ENCODE data around the gene TMEM33.
"Not testable (repeated sequence)": the region's sequence is repeated elsewhere in the genome, so short reads cannot be mapped to it uniquely, and the experiment has no call there.

Gene TMEM33

DNA sequence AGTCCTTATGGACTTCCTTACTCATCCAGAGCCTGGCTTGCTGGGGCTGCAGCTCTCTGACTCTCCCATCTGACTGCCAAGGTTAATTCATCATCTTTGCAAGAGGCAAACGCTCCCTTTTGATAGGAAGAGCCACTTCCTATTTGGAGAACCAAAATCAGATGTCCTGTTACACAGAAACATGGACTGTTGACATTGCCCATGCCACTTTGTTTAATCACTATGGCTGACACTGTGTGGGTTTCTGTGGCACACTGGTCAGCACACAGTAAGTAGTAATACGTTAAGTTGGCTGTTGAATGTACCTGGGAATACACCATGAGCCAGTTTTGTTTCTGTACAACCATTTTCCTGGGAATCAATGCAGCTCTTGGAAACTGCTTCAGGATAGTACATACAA, 45.1 kb upstream of the TMEM33 start:
- DNase-seq (ENCODE audit: low read depth in 1 of 2, low spot score in 1 of 2), result no peak
- TF ChIP-seq, protein P1, sequence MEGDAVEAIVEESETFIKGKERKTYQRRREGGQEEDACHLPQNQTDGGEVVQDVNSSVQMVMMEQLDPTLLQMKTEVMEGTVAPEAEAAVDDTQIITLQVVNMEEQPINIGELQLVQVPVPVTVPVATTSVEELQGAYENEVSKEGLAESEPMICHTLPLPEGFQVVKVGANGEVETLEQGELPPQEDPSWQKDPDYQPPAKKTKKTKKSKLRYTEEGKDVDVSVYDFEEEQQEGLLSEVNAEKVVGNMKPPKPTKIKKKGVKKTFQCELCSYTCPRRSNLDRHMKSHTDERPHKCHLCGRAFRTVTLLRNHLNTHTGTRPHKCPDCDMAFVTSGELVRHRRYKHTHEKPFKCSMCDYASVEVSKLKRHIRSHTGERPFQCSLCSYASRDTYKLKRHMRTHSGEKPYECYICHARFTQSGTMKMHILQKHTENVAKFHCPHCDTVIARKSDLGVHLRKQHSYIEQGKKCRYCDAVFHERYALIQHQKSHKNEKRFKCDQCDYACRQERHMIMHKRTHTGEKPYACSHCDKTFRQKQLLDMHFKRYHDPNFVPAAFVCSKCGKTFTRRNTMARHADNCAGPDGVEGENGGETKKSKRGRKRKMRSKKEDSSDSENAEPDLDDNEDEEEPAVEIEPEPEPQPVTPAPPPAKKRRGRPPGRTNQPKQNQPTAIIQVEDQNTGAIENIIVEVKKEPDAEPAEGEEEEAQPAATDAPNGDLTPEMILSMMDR (IDR thresholded peaks at IDR 0.05; ENCODE audit: insufficient read depth, low read length), result no peak
- TF ChIP-seq SPI1 (IDR thresholded peaks at IDR 0.05; ENCODE audit: borderline replicate concordance, low read depth), result no peak
- TF ChIP-seq, protein P2, sequence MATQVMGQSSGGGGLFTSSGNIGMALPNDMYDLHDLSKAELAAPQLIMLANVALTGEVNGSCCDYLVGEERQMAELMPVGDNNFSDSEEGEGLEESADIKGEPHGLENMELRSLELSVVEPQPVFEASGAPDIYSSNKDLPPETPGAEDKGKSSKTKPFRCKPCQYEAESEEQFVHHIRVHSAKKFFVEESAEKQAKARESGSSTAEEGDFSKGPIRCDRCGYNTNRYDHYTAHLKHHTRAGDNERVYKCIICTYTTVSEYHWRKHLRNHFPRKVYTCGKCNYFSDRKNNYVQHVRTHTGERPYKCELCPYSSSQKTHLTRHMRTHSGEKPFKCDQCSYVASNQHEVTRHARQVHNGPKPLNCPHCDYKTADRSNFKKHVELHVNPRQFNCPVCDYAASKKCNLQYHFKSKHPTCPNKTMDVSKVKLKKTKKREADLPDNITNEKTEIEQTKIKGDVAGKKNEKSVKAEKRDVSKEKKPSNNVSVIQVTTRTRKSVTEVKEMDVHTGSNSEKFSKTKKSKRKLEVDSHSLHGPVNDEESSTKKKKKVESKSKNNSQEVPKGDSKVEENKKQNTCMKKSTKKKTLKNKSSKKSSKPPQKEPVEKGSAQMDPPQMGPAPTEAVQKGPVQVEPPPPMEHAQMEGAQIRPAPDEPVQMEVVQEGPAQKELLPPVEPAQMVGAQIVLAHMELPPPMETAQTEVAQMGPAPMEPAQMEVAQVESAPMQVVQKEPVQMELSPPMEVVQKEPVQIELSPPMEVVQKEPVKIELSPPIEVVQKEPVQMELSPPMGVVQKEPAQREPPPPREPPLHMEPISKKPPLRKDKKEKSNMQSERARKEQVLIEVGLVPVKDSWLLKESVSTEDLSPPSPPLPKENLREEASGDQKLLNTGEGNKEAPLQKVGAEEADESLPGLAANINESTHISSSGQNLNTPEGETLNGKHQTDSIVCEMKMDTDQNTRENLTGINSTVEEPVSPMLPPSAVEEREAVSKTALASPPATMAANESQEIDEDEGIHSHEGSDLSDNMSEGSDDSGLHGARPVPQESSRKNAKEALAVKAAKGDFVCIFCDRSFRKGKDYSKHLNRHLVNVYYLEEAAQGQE (IDR thresholded peaks at IDR 0.05; ENCODE audit: insufficient replicate concordance, low read depth), result no peak
- no peak for TF ChIP-seq GABPA (IDR thresholded peaks at IDR 0.05; ENCODE audit: low read depth)
- TF ChIP-seq POLR2AphosphoS5 (IDR thresholded peaks at IDR 0.05; ENCODE audit: low read depth), result no peak
- Histone ChIP-seq H3K4me3 (replicated peaks; ENCODE audit: insufficient read depth, low read length) (no peak overlapping the region), H3K27ac (replicated peaks) (no peak overlapping the region), H3K27me3 (ENCODE audit: insufficient read depth, poor library complexity, severe bottlenecking) (peaks cover 11% of the 10 kb centered on the region)

DNA sequence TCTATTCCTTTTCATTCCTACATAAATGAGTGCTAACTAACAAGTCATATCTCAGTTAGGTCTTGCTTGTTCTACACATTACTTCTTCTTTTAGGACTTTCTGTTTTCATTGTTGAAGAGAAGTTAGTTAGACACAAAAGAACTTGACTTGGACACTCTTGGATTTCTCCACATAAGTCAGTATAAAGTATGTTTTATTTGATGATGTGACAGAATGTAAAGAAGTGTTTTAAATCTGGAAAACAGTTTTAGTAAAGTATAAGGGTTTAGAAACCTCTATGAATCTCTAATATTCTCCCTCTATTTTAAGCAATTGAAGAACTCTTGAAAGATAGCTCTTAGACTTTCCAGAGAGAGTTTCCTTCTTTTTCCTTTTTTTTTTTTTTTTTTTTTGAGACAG, 38.6 kb upstream of the TMEM33 start:
- no peak overlapping the region for H3K4me3 ChIP-seq (replicated peaks; ENCODE audit: insufficient read depth, low read length)
- peaks cover 3% of the 10 kb centered on the region for H3K27me3 ChIP-seq (ENCODE audit: insufficient read depth, poor library complexity, severe bottlenecking)
- TF ChIP-seq POLR2AphosphoS5 (IDR thresholded peaks at IDR 0.05; ENCODE audit: low read depth) (no peak), SPI1 (IDR thresholded peaks at IDR 0.05; ENCODE audit: borderline replicate concordance, low read depth) (no peak), GABPA (IDR thresholded peaks at IDR 0.05; ENCODE audit: low read depth) (no peak)
- TF ChIP-seq, protein P2 (IDR thresholded peaks at IDR 0.05; ENCODE audit: insufficient replicate concordance, low read depth), result no peak
- TF ChIP-seq, protein P1 (IDR thresholded peaks at IDR 0.05; ENCODE audit: insufficient read depth, low read length), result no peak
- no peak overlapping the region for H3K27ac ChIP-seq (replicated peaks)
- DNase-seq (ENCODE audit: low read depth in 1 of 2, low spot score in 1 of 2), result no peak

DNA sequence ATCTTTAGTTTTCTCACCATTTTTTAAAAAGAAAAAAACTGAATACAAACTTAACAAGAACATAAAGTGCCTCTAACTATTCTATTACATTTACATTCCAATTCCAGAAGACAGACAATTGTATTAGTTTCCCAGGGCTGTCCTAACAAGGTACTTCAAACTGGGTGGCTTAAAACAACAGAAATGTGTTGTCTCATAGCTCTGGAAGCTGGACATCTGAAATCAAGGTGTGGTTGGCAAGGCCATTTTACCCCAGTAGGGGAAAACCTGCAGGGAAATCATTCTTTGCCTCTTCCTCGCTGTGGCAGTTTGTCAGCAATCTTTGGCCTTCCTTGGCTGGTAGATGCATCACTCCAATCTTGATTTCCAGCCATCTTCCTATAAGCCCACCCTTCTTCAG, 37.5 kb upstream of the TMEM33 start:
- no peak overlapping the region for H3K27ac ChIP-seq (replicated peaks)
- H3K27me3 ChIP-seq (ENCODE audit: insufficient read depth, poor library complexity, severe bottlenecking), result peaks cover 3% of the 10 kb centered on the region
- TF ChIP-seq, protein P1 (IDR thresholded peaks at IDR 0.05; ENCODE audit: insufficient read depth, low read length), result no peak
- TF ChIP-seq POLR2AphosphoS5 (IDR thresholded peaks at IDR 0.05; ENCODE audit: low read depth) (no peak), GABPA (IDR thresholded peaks at IDR 0.05; ENCODE audit: low read depth) (no peak), SPI1 (IDR thresholded peaks at IDR 0.05; ENCODE audit: borderline replicate concordance, low read depth) (no peak)
- TF ChIP-seq, protein P2 (IDR thresholded peaks at IDR 0.05; ENCODE audit: insufficient replicate concordance, low read depth), result no peak
- no peak overlapping the region for H3K4me3 ChIP-seq (replicated peaks; ENCODE audit: insufficient read depth, low read length)
- DNase-seq (ENCODE audit: low read depth in 1 of 2, low spot score in 1 of 2), result no peak

DNA sequence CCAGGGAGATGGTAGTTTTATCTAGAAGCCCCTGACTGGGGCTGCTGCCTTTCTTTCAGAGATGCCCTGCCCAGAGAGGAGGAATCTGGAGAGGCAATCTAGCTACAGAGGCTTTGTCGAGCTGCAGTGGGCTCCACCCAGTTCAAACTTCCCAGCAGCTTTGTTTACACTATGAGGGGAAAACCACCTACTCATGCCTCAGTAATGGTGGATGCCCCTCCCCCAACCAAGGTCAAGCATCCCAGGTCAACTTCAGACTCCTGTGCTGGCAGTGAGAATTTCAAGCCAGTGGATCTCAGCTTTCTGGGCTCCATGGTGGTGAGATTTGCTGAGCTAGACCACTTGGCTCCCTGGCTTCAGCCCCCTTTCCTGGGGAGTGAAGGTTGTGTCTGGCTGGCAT, 26.1 kb upstream of the TMEM33 start:
- DNase-seq (ENCODE audit: low read depth in 1 of 2, low spot score in 1 of 2); H3K27ac ChIP-seq (replicated peaks): not testable (repeated sequence)

More for the DNA sequence above, 26.1 kb upstream of the TMEM33 start:
- H3K4me3 ChIP-seq (replicated peaks; ENCODE audit: insufficient read depth, low read length); H3K27me3 ChIP-seq (ENCODE audit: insufficient read depth, poor library complexity, severe bottlenecking): not testable (repeated sequence)

All from HL-60 (cell line).